Activated CD4-positive, alpha-beta T cell treated with anti-CD3 and anti-CD28 coated beads, Interleukin-2, amount 10 ng/mL, durations not matched to agents 7 days and 5 days (primary cell): ENCODE results near the gene UBE2H. TPM values are rescaled to one million over a fixed set of nuclear protein-coding genes. Genes with fewer than 3 reads are reported as not detected.
"Not testable (repeated sequence)": the region's sequence is repeated elsewhere in the genome, so short reads cannot be mapped to it uniquely, and the experiment has no call there.

ENCODE experiments used
- CTCF ChIA-PET: fragments of 350-600 bp; sonication (Branson Sonifier 250); formaldehyde crosslinking; loops from one replicate; lab custom pipeline; 2021; ENCODE audit warnings: antibody characterized with exemption; lab: Charles Lee
- POLR2A ChIA-PET: fragments of 350-600 bp; sonication (Branson Sonifier 250); formaldehyde crosslinking; loops from one replicate; lab custom pipeline; 2021; ENCODE audit warnings: antibody characterized with exemption; lab: Charles Lee
- DNase-seq: peaks from one replicate; pipeline ENCODE4 v3.0.0-alpha.2; 2020
- H3K27ac Mint-ChIP-seq: one replicate; pipeline ENCODE4 v1.8.0; 2021; ENCODE audit warnings: mild to moderate bottlenecking, moderate library complexity, mixed read lengths
- H3K27me3 Mint-ChIP-seq: one replicate; pipeline ENCODE4 v1.8.0; 2021; ENCODE audit warnings: mixed read lengths
- H3K36me3 Mint-ChIP-seq: one replicate; pipeline ENCODE4 v1.8.0; 2021; ENCODE audit warnings: low read depth, mixed read lengths
- H3K4me1 Mint-ChIP-seq: one replicate; pipeline ENCODE4 v1.8.0; 2021; ENCODE audit warnings: mixed read lengths
- H3K4me3 Mint-ChIP-seq: one replicate; pipeline ENCODE4 v1.8.0; 2021; ENCODE audit warnings: mild to moderate bottlenecking, moderate library complexity, mixed read lengths
- H3K9me3 Mint-ChIP-seq: one replicate; pipeline ENCODE4 v1.8.0; 2021; ENCODE audit warnings: mixed read lengths
- total RNA-seq, 2 experiments: library from RNA; stranded (reverse); gene quantifications; one replicate each; pipeline ENCODE4 v1.2.3, GENCODE V29; 2021

UBE2H gene
- total RNA-seq, 2 experiments from 2014 or later = 34.9 to 40.3 TPM

- no peak for DNase-seq
- Mint-ChIP-seq H3K36me3 (peaks cover 9% of the 10 kb centered on the region), H3K27me3 (no peaks in the 10 kb centered on the region), H3K4me3 (no peak overlapping the region), H3K4me1 (peaks cover 3% of the 10 kb centered on the region), H3K9me3 (no peaks in the 10 kb centered on the region), H3K27ac (no peak overlapping the region)
- CTCF ChIA-PET = interaction anchor here (1.2 kb wide), 1 partner anchor 9 kb away, joined by 3 read pairs; no protein-coding TSS in a partner anchor
- POLR2A ChIA-PET = no interaction called here
Measured at GRCh38 chr7:129898007-129898406, 54.8 kb downstream of the UBE2H start.

GRCh38 chr7:129896568-129897382 lies 56.0 kb downstream of the UBE2H start:
- CTCF ChIA-PET = interaction anchor here (1.2 kb wide), 1 partner anchor 10 kb away, joined by 3 read pairs; no protein-coding TSS in a partner anchor
- H3K4me1 Mint-ChIP-seq = no peaks in the 10 kb centered on the region
- H3K9me3 Mint-ChIP-seq = no peaks in the 10 kb centered on the region
- DNase-seq = no peak
- H3K27ac Mint-ChIP-seq = no peak overlapping the region
- peaks cover 9% of the 10 kb centered on the region for H3K36me3 Mint-ChIP-seq
- POLR2A ChIA-PET = no interaction called here
- H3K4me3 Mint-ChIP-seq = no peak overlapping the region
- H3K27me3 Mint-ChIP-seq = no peaks in the 10 kb centered on the region

GRCh38 chr7:129894184-129894583 lies 58.6 kb downstream of the UBE2H start:
- H3K27ac Mint-ChIP-seq, H3K9me3 Mint-ChIP-seq, DNase-seq, H3K4me1 Mint-ChIP-seq, H3K27me3 Mint-ChIP-seq, POLR2A ChIA-PET, H3K4me3 Mint-ChIP-seq, H3K36me3 Mint-ChIP-seq: not testable (repeated sequence)
- CTCF ChIA-PET = interaction anchor here (1.0 to 1.8 kb wide), 2 partner anchors 9 to 36 kb away, joined by 3 to 5 read pairs; no protein-coding TSS in a partner anchor

- peaks cover 2% of the 10 kb centered on the region for H3K36me3 Mint-ChIP-seq
- no peak overlapping the region for H3K27ac Mint-ChIP-seq
- no peak for DNase-seq
- no peaks in the 10 kb centered on the region for H3K27me3 Mint-ChIP-seq
- ChIA-PET CTCF (interaction anchor here (1.2 kb wide), 1 partner anchor 43 kb away, joined by 5 read pairs; no protein-coding TSS in a partner anchor), POLR2A (interaction anchor here (0.7 kb wide), 1 partner anchor 59 kb away, joined by 3 read pairs; no protein-coding TSS in a partner anchor)
- H3K4me1 Mint-ChIP-seq = no peaks in the 10 kb centered on the region
- no peak overlapping the region for H3K4me3 Mint-ChIP-seq
- H3K9me3 Mint-ChIP-seq = no peaks in the 10 kb centered on the region
Measured at GRCh38 chr7:129890090-129890489, 62.7 kb downstream of the UBE2H start.

GRCh38 chr7:129889133-129889844 lies 63.5 kb downstream of the UBE2H start:
- no peaks in the 10 kb centered on the region for H3K27me3 Mint-ChIP-seq
- DNase-seq = no peak
- no peaks in the 10 kb centered on the region for H3K4me1 Mint-ChIP-seq
- no peaks in the 10 kb centered on the region for H3K9me3 Mint-ChIP-seq
- ChIA-PET CTCF (interaction anchor here (0.7 kb wide), 1 partner anchor 12 kb away, joined by 4 read pairs; no protein-coding TSS in a partner anchor), POLR2A (interaction anchor here (0.7 kb wide), 1 partner anchor 60 kb away, joined by 3 read pairs; no protein-coding TSS in a partner anchor)
- H3K36me3 Mint-ChIP-seq = no peaks in the 10 kb centered on the region
- H3K27ac Mint-ChIP-seq = no peak overlapping the region
- H3K4me3 Mint-ChIP-seq = no peak overlapping the region

GRCh38 chr7:129887865-129888264 lies 64.9 kb downstream of the UBE2H start:
- Mint-ChIP-seq H3K27ac (no peak overlapping the region), H3K36me3 (no peaks in the 10 kb centered on the region), H3K4me3 (no peak overlapping the region), H3K27me3 (no peaks in the 10 kb centered on the region), H3K4me1 (no peaks in the 10 kb centered on the region), H3K9me3 (no peaks in the 10 kb centered on the region)
- CTCF ChIA-PET = interaction anchor here (0.5 to 0.9 kb wide), 3 partner anchors 56 to 659 kb away, joined by 3 read pairs; no protein-coding TSS in a partner anchor
- no peak for DNase-seq
- POLR2A ChIA-PET = no interaction called here

GRCh38 chr7:129886818-129887186 lies 66.0 kb downstream of the UBE2H start:
- H3K36me3 Mint-ChIP-seq = no peaks in the 10 kb centered on the region
- no peaks in the 10 kb centered on the region for H3K27me3 Mint-ChIP-seq
- no peaks in the 10 kb centered on the region for H3K9me3 Mint-ChIP-seq
- CTCF ChIA-PET = interaction anchor here (0.6 kb wide), 1 partner anchor 29 kb away, joined by 3 read pairs; no protein-coding TSS in a partner anchor
- POLR2A ChIA-PET = no interaction called here
- no peak for DNase-seq
- no peaks in the 10 kb centered on the region for H3K4me1 Mint-ChIP-seq
- no peak overlapping the region for H3K4me3 Mint-ChIP-seq
- no peak overlapping the region for H3K27ac Mint-ChIP-seq

- Mint-ChIP-seq H3K4me3 (no peak overlapping the region), H3K4me1 (no peaks in the 10 kb centered on the region), H3K36me3 (no peaks in the 10 kb centered on the region), H3K27ac (no peak overlapping the region), H3K27me3 (no peaks in the 10 kb centered on the region), H3K9me3 (no peaks in the 10 kb centered on the region)
- ChIA-PET CTCF (interaction anchor here (0.6 kb wide), 1 partner anchor 30 kb away, joined by 3 read pairs; no protein-coding TSS in a partner anchor), POLR2A (no interaction called here)
- no peak for DNase-seq
Measured at GRCh38 chr7:129886167-129886817, 66.5 kb downstream of the UBE2H start.

GRCh38 chr7:129884495-129884894 lies 68.3 kb downstream of the UBE2H start:
- Mint-ChIP-seq H3K36me3 (peaks cover 4% of the 10 kb centered on the region), H3K27me3 (no peaks in the 10 kb centered on the region), H3K27ac (no peak overlapping the region), H3K4me1 (peaks cover 13% of the 10 kb centered on the region), H3K4me3 (no peak overlapping the region), H3K9me3 (no peaks in the 10 kb centered on the region)
- CTCF ChIA-PET = no interaction called here
- DNase-seq = no peak
- POLR2A ChIA-PET = no interaction called here

GRCh38 chr7:129883151-129883550 lies 69.6 kb downstream of the UBE2H start:
- H3K4me3 Mint-ChIP-seq = no peak overlapping the region
- H3K27ac Mint-ChIP-seq = no peak overlapping the region
- no peak for DNase-seq
- ChIA-PET CTCF (no interaction called here), POLR2A (no interaction called here)
- peaks cover 21% of the 10 kb centered on the region for H3K4me1 Mint-ChIP-seq
- H3K27me3 Mint-ChIP-seq = no peaks in the 10 kb centered on the region
- peaks cover 13% of the 10 kb centered on the region for H3K36me3 Mint-ChIP-seq
- H3K9me3 Mint-ChIP-seq = no peaks in the 10 kb centered on the region

- no peaks in the 10 kb centered on the region for H3K9me3 Mint-ChIP-seq
- H3K4me1 Mint-ChIP-seq = peaks cover 25% of the 10 kb centered on the region
- DNase-seq = no peak
- CTCF ChIA-PET = no interaction called here
- no peak overlapping the region for H3K4me3 Mint-ChIP-seq
- H3K27me3 Mint-ChIP-seq = no peaks in the 10 kb centered on the region
- peaks cover 18% of the 10 kb centered on the region for H3K36me3 Mint-ChIP-seq
- no peak overlapping the region for H3K27ac Mint-ChIP-seq
- POLR2A ChIA-PET = no interaction called here
Measured at GRCh38 chr7:129882531-129882930, 70.2 kb downstream of the UBE2H start.

GRCh38 chr7:129877146-129877792 lies 75.5 kb downstream of the UBE2H start:
- H3K4me3 Mint-ChIP-seq = no peak overlapping the region

More at GRCh38 chr7:129877146-129877792, 75.5 kb downstream of the UBE2H start:
- H3K36me3 Mint-ChIP-seq = peaks cover 28% of the 10 kb centered on the region
- ChIA-PET POLR2A (no interaction called here), CTCF (interaction anchor here (0.6 to 1.5 kb wide), 3 partner anchors 12 to 532 kb away, joined by 3 to 4 read pairs (median 3); no protein-coding TSS in a partner anchor)
- H3K27me3 Mint-ChIP-seq = no peaks in the 10 kb centered on the region
- H3K9me3 Mint-ChIP-seq = no peaks in the 10 kb centered on the region
- DNase-seq = no peak
- H3K4me1 Mint-ChIP-seq = peaks cover 32% of the 10 kb centered on the region
- H3K27ac Mint-ChIP-seq = no peak overlapping the region
